Urinary bladder (tissue), 4 donors: ENCODE data around the gene SNN. TPM values are rescaled to one million over a fixed set of nuclear protein-coding genes. Genes with fewer than 3 reads are reported as not detected.

Experiments used
- DNase-seq: peaks from one replicate; pipeline ENCODE4 v3.0.0-alpha.2; 2015; ENCODE audit errors: extremely low spot score
- H3K27ac ChIP-seq: one replicate; pipeline ENCODE4 v1.5.1; 2013; ENCODE audit warnings: low read depth, mild to moderate bottlenecking, moderate library complexity
- H3K36me3 ChIP-seq: one replicate; pipeline ENCODE4 v1.6.1; 2013; ENCODE audit warnings: mild to moderate bottlenecking, moderate library complexity; ENCODE audit not compliant: insufficient read depth
- H3K4me1 ChIP-seq: one replicate; pipeline ENCODE4 v1.6.1; 2013; ENCODE audit warnings: mild to moderate bottlenecking, moderate library complexity; ENCODE audit not compliant: insufficient read depth
- H3K4me3 ChIP-seq: one replicate; pipeline ENCODE4 v1.5.1; 2013; ENCODE audit warnings: low read depth, low read length
- WGBS: extraction: QIAGEN DNeasy Blood & Tissue Kit; methylation state at CpG from one replicate; pipeline ENCODE4 v1.1.7; 2013; 5-methylcytosine and 5-hydroxymethylcytosine counted together
- polyA plus RNA-seq: library from polyadenylated mRNA; stranded (reverse); fragments of 200-250 nt; gene quantifications from one replicate; pipeline ENCODE4 v1.2.3, GENCODE V29; 2013
- total RNA-seq: library from RNA; depleted of rRNA; stranded (reverse); fragments of >200 nt; gene quantifications from one replicate; pipeline ENCODE4 v1.2.3, GENCODE V29; 2014
- donor health status: healthy with polysubstance abuse.
- donor health status: healthy.

SNN gene
- total and polyA plus RNA-seq, 2 donors, result 11.4 to 28.3 TPM

DNA sequence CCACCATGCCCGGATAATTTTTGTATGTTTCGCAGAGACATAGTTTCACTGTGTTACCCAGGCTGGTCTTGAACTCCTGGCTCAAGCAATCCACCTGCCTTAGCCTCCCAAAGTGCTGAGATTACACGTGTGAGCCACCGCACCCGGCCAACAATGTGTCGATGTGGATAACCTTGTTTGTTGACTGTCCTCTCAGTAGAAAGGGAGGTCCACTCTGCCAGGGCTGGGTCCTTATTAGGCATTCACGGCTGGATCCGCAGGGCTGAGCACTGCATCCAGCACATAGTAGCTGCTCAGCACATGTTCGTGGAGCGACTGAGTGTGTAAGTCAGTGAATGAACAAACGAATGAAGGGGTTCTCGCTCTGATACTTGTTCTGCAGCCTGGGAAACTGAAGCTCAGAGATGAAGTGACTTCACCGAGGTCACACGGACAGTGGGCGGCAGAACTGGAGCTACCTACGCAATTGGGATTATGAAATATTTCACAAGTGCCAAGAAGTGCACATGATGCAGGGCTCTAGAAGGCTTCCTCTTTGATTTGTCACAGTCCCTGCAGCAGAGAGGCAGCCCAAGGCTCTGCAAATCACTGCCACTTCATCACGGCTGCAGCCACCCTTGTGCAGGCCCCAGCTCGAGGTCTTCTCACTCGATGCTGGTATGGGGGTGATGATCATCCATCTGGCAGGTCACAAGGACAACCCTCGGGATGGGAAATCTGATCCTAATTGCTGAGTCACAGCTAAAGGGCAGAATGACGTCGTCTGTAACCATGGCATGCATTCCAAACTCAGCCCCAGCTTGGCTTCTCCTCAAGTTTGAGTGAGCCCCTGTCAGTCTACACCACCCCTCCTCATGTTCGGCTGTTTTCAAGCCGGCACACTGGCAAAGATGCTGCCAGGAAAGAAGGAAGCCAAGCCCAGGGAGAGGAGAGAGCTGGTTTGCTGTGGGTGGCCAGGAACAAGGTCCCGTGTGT lies 28.0 kb upstream of the SNN start:
- peak; percentile 28 for DNase-seq
- no peak overlapping the region for H3K4me3 ChIP-seq
- no peaks in the 10 kb centered on the region for H3K4me1 ChIP-seq
- H3K36me3 ChIP-seq, result no peaks in the 10 kb centered on the region
- 38% methylated on average over 25 of the region's 25 CpGs for WGBS
- H3K27ac ChIP-seq, result peak overlapping the region; percentile 89

GRCh38 chr16:11640987-11641817 lies 27.1 kb upstream of the SNN start:
- Histone ChIP-seq H3K27ac (peak overlapping the region; percentile 89), H3K4me1 (no peaks in the 10 kb centered on the region), H3K4me3 (no peak overlapping the region), H3K36me3 (no peaks in the 10 kb centered on the region)
- no peak for DNase-seq
- 41% methylated on average over 20 of the region's 20 CpGs for WGBS

DNA sequence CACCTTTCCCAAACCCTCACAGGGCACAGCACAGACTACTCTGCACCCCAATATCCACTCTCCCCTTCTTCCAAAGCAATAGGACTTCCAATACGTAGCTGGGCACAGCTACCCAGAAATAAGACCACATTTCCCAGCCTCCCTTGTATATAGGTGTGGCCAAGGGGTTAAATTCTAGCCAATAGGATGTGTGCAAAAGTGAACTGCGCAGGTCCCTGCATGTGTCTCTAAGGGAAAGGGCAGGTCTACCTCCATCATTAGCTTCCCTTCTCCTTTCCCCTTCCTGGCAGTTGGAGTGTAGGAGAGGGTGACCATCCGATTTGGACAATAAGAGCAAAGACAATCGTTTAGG lies 25.5 kb upstream of the SNN start:
- no peak overlapping the region for H3K4me3 ChIP-seq
- no peaks in the 10 kb centered on the region for H3K4me1 ChIP-seq
- DNase-seq, result no peak
- WGBS, result 56% methylated on average over 4 of the region's 4 CpGs
- no peaks in the 10 kb centered on the region for H3K36me3 ChIP-seq
- H3K27ac ChIP-seq, result no peak overlapping the region

DNA sequence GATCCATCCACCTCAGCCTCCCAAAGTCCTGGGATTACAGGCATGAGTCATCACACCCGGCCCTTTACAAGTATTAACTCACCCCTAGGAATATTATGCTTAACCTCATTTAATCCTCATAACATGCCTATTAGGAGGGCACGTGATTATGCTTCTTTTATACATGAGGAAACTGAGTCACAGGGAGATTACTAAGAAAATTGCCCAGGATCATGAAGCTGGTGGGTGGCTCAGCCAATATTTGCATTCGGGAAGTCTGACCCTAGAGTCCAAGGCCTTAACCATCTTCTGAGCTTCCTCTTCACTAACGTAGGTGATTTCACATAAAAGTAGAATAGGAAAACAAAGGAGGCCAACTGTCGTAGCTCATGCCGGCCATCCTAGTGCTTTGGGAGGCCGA lies 19.0 kb upstream of the SNN start:
- Histone ChIP-seq H3K4me3 (no peak overlapping the region), H3K36me3 (no peaks in the 10 kb centered on the region), H3K4me1 (no peaks in the 10 kb centered on the region), H3K27ac (no peak overlapping the region)
- no peak for DNase-seq
- WGBS, result 77% methylated on average over 7 of the region's 7 CpGs

GRCh38 chr16:11650641-11651591 lies 17.3 kb upstream of the SNN start:
- H3K4me3 ChIP-seq, result no peak overlapping the region
- no peak for DNase-seq
- H3K36me3 ChIP-seq, result no peaks in the 10 kb centered on the region
- no peak overlapping the region for H3K27ac ChIP-seq
- WGBS, result 81% methylated on average over 18 of the region's 18 CpGs
- no peaks in the 10 kb centered on the region for H3K4me1 ChIP-seq

DNA sequence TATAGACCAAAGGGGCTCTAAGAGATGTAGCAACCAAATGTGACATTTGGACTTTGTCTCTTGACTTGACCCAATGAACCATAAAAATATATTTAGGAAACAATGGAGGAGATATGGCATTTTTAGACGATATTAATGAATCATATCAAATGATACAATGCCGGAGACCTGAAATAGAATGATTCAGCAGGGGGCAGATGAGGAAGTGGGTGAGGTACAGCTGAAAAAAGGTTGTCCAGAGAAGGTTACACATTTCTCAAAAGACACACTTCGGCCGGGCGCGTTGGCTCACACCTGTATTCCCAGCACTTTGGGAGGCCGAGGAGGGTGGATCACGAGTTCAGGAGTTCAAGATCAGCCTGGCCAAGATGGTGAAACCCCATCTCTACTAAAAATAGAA lies 16.5 kb upstream of the SNN start:
- Histone ChIP-seq H3K36me3 (no peaks in the 10 kb centered on the region), H3K4me3 (no peak overlapping the region), H3K4me1 (no peaks in the 10 kb centered on the region), H3K27ac (no peak overlapping the region)
- 84% methylated on average over 8 of the region's 8 CpGs for WGBS
- no peak for DNase-seq

GRCh38 chr16:11655655-11656054 lies 12.6 kb upstream of the SNN start:
- no peak for DNase-seq
- no peaks in the 10 kb centered on the region for H3K36me3 ChIP-seq
- 92% methylated on average over 7 of the region's 7 CpGs for WGBS
- H3K4me3 ChIP-seq, result no peak overlapping the region
- H3K4me1 ChIP-seq, result no peaks in the 10 kb centered on the region
- H3K27ac ChIP-seq, result no peak overlapping the region

GRCh38 chr16:11657556-11657955 lies 10.7 kb upstream of the SNN start:
- Histone ChIP-seq H3K36me3 (no peaks in the 10 kb centered on the region), H3K4me3 (no peak overlapping the region), H3K27ac (no peak overlapping the region), H3K4me1 (no peaks in the 10 kb centered on the region)
- 81% methylated on average over 8 of the region's 8 CpGs for WGBS
- no peak for DNase-seq

GRCh38 chr16:11658896-11659708 lies 9.2 kb upstream of the SNN start:
- 71% methylated on average over 19 of the region's 19 CpGs for WGBS
- Histone ChIP-seq H3K27ac (no peak overlapping the region), H3K36me3 (no peaks in the 10 kb centered on the region), H3K4me3 (no peak overlapping the region), H3K4me1 (no peaks in the 10 kb centered on the region)
- no peak for DNase-seq

DNA sequence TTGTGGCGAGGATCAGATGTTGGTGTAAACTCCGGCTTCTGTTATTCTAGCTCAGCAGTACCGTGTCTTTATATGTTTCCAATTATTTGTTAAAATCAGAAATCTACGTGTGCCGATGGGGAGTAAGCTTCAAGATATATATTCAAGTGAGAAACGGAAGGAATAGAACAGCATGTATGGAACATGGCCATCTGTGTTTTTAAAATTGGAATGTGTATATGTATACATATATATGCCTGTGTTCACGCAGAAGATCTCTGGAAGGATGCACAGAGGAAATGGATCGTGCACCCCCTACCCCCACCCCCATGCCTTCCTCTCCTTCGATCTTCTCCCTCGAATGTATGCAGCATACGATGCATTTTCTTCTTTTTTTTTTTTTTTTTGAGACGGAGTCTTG lies 7.7 kb upstream of the SNN start:
- Histone ChIP-seq H3K4me1 (no peaks in the 10 kb centered on the region), H3K27ac (no peak overlapping the region), H3K36me3 (no peaks in the 10 kb centered on the region), H3K4me3 (no peak overlapping the region)
- DNase-seq, result no peak
- 80% methylated on average over 12 of the region's 12 CpGs for WGBS

GRCh38 chr16:11662582-11662981 lies 5.7 kb upstream of the SNN start:
- WGBS, result 88% methylated on average over 5 of the region's 5 CpGs

GRCh38 chr16:11665071-11665491 lies 3.2 kb upstream of the SNN start:
- no peaks in the 10 kb centered on the region for H3K36me3 ChIP-seq
- WGBS, result 52% methylated on average over 11 of the region's 11 CpGs
- no peak overlapping the region for H3K27ac ChIP-seq
- DNase-seq, result no peak
- H3K4me1 ChIP-seq, result no peaks in the 10 kb centered on the region
- no peak overlapping the region for H3K4me3 ChIP-seq

More at GRCh38 chr16:11662582-11662981, 5.7 kb upstream of the SNN start:
- no peak overlapping the region for H3K27ac ChIP-seq
- no peaks in the 10 kb centered on the region for H3K36me3 ChIP-seq
- H3K4me3 ChIP-seq, result no peak overlapping the region
- H3K4me1 ChIP-seq, result no peaks in the 10 kb centered on the region
- no peak for DNase-seq
